HG03108 (cell line): ENCODE data around the gene HTN3.
"Not testable (repeated sequence)": the region's sequence is repeated elsewhere in the genome, so short reads cannot be mapped to it uniquely, and the experiment has no call there.

Source experiments
- ATAC-seq: cut with Tn5 transposase; IDR thresholded peaks from one replicate; pipeline ENCODE4 v1.9.1; 2021; ENCODE audit warnings: moderate library complexity; ENCODE audit not compliant: unreplicated experiment

HTN3 gene

DNA sequence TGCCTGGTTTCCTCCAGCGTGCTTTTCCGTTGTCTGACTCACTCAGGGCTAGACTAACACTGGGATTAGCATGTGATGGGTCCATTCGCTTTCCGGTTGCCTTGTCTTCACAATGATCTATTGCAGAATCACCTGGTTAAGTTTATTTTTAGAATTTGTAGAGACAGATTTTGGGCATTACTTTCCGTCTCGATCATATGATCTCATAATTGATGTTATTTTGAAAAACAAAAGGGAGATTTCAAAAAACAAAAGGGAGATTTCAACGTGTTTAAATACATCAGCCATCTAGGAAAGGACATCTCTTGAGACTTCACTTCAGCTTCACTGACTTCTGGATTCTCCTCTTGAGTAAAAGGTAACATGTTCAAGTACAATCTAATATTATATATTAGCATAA, at the start of gene HTN3:
HTN3 (plus strand) TSS at position 301 of the 400 bp plus-strand sequence. CDS start 2,282 bp downstream, outside the sequence.
- ATAC-seq: not testable (repeated sequence)

DNA sequence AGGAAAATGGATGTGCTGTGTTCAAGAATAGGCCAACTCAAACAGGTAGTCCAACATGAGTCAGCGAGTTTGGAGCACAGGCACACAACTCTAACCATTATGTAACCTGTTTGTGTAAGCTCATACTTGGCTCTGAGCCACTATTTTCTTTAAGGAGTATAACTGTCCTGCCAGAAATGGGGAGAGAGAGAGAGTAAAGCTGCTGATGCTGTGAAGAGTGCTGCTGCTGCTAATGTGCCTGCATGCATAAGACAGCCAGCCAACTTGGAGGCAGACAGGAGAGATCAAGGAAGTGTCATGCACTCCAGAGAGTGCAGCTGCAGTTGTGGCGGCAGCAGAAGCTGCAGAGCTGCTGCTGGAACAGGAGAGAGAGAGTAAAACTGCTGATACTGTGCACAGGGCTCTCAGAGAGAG, 44.2 kb upstream of the HTN3 start:
- ATAC-seq: no peak

DNA sequence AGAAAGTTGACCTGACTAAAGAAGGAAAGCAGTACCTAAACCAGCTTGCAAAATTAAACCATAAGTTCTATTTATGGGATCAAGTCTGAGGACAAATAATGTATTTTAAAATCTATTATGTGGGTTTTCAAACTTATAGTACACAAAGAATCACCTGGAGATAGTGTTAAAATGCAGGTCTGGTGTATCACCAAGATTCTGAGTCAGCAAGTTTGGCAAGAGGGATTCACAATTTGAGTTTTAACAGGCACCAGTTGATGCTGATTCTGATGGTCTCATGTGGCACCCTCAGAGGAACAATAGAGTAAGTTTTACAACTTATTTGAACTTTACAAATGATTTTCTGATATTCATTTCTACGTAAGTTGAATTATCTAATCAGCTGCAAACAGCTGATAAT, 41.6 kb upstream of the HTN3 start:
- no peak for ATAC-seq

DNA sequence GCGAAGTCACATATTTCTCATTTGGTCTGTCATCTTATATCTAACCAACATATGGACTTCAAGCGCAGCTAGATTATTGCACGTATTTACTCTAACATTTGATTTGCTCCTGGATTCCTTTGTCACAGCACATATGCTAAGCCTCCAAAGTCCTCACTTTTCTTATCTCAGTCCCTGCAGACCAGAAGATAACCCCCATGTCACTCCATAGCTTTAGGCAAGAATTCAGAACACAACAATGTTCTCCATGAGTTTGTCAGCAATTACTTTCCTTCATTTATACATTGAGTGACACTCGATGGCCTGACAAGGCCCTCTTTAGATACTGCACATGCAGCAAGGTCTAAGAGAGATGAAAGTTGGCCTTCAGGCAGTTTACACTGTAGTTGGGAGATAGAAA, 37.2 kb upstream of the HTN3 start:
- ATAC-seq: no peak

DNA sequence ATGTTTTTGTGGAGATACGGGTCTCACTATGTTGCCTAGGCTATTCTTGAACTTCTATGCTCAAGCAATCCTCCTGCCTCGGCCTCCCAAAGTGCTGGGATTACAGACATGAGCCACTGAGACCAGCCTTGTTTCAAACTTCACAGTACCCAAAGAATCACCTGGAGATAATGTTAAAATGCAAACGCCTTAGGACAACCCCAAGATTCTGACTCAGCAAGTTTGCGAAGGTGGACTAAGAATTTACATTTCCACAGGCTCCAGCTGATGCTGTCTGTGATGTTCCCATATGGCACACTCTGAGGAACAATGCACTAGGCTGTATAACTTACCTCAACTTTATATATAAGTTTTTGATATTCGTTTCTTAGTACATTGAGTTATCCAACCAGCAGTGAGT, 33.5 kb upstream of the HTN3 start:
- ATAC-seq: no peak

DNA sequence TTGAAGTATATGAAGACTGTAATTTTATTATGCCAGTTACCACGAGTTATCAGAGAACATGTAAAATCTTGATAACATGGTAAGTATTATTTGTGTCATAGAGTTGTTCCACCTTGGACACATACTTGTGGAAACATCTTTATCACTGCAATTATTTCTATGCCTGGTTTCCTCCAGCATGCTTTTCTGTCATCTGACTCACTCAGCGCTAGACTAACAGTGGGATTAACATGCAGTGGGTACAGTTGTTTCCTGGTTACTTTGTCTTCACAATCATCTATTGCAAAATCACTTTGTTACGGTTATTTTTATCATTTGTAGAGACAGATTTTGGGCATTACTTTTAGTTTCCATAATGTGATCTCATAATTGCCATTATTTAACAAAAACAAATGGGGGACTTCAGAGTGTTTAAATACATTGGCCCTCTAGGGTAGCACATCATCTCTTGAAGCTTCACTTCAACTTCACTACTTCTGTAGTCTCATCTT, 32.7 kb upstream of the HTN3 start, which contains the start of gene STATH:
STATH (plus strand) TSS at position 441 of the 491 bp plus-strand sequence. CDS start 2,472 bp downstream, outside the sequence.
- no peak for ATAC-seq

DNA sequence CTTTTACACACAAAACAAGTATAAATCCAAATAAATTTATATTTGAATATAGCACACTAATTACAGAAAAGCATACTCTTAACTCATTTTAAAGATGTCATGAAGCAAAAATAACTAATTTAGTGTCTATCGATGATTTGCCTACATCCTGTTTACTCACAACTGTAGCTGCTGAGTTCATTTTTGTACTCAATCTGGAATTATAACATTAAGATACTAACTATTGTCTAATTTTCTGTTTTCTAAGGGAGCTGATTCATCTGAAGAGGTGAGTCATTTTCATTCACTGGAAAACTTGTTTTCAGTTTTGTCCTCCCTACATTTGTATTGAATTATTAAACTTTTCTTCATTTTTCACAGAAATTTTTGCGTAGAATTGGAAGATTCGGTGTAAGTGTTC, 28.8 kb upstream of the HTN3 start:
- no peak for ATAC-seq

DNA sequence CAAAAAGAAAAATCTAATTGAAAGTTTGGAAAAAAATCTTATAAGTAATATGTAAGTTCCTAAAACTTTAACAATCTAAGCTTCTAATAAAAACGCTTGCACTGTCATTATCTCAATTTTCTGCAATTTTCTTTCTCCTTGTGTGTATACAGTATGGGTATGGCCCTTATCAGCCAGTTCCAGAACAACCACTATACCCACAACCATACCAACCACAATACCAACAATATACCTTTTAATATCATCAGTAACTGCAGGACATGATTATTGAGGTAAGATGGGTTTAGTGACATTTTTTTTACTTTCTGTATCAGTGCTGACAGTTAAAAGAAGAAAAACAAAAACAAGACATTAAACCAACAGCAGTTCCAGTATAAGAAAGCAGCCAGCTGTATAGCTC, 27.5 kb upstream of the HTN3 start:
- no peak for ATAC-seq

DNA sequence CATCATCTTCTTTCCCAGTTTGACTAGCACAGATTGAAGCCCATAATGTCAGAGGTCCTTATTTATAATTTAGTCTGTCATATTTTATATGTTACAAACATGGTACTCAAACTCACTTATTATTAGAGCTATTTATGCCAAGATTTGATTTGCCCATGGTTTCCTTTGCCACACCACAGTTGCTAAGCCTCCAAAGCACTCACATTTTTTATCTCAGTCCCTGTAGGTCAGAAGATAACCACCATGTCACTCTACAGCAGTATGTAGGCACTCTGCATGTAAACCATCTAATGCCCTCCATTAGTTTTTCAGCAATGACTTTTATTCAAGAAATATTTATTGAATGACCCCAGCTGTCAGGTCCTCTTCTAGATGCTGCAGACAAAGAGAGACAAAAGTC, 25.8 kb upstream of the HTN3 start:
- no peak for ATAC-seq

DNA sequence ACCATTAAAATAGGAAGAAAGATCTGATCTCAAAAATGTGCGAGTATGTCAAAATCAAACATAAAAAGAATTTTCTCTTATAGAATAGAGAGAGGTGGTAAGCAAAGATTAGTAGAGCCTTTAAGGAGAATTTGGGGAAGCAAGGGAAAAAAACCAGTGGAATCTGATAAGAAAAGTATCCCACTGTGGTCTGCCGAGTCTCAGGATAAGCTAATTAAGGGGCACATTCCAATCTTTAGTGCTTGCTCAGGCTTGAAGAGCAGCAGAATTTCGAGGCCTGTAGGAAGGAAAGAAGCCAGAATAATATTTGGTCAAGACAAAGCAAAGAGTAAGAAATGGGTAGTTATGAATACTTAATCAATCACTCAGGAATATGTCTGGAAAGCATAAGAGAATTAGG, 19.5 kb upstream of the HTN3 start:
- no peak for ATAC-seq

DNA sequence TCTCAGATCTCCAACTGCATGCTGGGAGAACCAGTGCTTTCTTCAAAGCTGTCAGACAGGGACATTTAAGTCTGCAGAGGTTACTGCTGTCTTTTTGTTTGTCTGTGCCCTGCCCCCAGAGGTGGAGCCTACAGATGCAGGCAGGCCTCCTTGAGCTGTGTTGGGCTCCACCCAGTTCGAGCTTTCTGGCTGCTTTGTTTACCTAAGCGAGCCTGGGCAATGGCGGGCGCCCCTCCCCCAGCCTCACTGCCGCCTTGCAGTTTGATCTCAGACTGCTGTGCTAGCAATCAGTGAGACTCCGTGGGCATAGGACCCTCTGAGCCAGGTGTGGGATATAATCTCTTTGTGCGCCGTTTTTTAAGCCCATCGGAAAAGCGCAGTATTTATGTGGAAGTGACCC, 9.3 kb upstream of the HTN3 start:
- not testable (repeated sequence) for ATAC-seq

DNA sequence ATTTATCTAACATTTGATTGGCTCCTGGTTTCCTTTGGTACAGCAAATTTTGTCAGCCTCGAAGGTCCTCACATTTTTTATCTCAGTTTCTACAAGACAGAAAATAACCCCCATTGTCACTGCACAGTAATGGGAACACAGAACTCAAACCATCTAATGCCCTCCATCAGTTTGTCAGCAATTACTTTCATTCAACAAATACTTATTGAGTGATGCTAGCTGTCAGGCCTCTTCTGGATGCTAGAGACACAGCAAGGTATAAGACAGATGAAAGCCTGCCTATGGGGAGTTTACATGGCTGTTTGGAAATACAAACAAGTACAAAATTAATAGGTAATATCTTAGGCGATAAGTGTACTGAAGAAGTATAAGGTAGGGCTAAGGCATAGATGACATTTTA, 5.0 kb upstream of the HTN3 start:
- ATAC-seq: no peak

DNA sequence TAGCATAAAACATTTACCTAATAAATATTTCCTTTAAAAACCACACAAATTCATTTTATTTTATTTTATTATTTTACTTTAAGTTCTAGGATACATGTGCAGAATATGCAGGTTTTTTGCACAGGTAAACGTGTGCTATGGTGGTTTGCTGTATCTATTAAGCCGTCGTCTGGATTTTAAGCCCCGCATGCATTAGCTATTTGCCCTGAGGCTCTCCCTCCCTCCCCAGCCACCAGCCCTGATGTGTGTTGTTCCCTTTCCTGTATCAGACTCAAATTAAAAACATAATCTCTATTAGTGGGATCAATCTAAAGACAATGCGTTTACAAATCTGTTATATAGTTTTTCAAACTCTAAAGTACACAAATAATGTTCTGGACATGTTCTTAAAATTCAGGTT, 1.2 kb upstream of the HTN3 start:
- no peak for ATAC-seq

DNA sequence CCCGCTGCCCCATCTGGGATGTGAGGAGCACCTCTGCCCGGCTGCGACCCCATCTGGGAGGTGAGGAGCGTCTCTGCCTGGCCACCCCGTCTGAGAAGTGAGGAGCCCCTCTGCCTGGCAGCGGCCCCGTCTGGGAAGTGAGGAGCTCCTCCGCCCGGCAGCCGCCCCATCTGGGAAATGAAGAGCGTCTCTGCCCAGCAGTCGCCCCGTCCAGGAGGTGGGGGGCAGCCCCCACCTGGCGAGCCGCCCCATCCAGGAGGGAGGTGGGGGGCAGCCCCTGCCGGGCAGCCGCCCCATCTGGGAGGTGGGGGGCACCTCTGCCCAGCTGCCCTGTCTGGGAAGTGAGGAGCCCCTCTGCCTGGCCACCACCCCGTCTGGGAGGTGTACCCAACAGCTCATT, 9.3 kb downstream of the HTN3 start:
- not testable (repeated sequence) for ATAC-seq

DNA sequence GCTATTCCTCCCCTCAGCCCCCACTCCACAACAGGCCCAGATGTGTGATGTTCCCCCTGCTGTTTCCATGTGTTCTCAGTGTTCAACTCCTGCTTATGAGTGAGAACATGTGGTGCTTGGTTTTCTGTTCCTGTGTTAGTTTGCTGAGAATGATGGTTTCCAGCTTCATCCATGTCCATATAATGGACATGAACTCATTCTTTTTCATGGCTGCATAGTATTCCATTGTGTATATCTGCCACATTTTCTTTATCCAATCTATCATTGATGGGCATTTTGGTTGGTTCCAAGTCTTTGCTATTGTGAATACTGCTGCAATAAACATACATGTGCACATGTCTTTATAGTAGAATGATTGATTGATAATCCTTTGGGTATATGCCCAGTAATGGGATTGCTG, 11.7 kb downstream of the HTN3 start:
- ATAC-seq: not testable (repeated sequence)

DNA sequence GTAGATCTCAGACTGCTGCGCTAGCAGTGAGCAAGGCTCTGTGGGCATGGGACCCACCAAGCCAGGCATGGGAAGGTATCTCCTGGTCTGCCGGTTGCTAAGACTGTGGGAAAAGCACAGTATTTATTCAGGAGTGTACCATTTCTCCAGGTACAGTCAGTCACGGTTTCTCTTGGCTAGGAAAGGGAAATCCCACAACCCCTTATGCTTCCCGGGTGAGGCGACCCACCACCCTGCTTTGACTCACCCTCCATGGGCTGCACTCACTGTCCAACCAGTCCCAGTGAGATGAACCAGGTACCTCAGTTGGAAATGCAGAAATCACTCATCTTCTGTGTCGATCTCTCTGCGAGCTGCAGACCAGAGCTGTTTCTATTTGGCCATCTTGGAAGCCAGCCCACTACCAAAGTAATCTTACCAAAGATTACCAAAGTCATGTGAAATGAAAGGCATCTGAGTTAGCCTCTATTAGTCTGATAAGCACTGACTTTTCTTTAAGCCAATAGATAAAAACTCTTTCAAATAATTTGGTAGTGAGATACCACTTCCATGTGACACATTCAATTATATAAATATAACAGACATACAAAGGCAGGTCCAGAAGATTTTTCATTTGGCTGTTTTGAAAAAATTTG, 13.5 kb downstream of the HTN3 start:
- no peak for ATAC-seq

DNA sequence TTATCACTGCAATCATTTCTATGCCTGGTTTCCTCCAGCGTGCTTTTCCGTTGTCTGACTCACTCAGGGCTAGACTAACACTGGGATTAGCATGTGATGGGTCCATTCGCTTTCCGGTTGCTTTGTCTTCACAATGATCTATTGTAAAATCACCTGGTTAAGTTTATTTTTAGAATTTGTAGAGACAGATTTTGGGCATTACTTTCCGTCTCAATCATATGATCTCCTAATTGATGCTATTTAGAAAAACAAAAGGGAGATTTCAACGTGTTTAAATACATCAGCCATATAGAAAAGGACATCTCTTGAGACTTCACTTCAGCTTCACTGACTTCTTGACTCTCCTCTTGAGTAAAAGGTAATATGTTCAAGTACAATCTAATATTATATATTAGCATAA, 21.9 kb downstream of the HTN3 start, which contains the start of gene HTN1:
HTN1 (plus strand) TSS at position 301 of the 400 bp plus-strand sequence. CDS start 2,639 bp downstream, outside the sequence.
- not testable (repeated sequence) for ATAC-seq

DNA sequence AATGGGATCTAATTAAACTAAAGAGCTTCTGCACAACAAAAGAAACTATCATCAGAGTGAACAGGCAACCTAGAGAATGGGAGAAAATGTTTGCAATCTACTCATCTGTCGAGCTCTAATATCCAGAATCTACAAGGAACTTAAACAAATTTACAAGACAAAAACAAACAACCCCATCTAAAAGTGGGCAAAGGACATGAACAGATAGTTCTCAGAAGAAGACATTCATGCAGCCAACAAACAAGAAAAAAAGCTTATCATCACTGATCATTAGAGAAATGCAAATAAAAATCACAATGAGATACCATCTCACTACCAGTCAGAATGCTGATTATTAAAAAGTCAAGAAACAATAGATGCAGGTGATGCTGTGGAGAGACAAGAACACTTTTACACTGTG, 28.3 kb downstream of the HTN3 start:
- not testable (repeated sequence) for ATAC-seq

DNA sequence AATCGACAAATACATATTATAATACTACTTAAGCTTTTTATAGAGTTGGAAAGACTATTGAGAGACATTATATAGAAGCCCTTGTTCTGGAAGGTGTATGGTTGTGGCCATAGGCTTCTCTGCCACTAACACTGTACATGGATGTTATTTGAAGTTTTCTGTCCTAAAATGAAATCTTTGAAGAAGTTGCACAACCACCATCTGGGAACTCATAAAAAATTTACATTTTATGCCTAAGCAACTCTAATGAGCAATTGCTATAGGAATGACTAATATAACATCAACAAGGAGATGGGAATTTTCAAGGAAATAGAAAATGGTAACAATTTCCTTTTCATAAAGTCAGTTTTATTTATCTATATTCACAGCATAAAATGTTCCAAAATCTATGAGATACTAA, 29.4 kb downstream of the HTN3 start:
- ATAC-seq: no peak

DNA sequence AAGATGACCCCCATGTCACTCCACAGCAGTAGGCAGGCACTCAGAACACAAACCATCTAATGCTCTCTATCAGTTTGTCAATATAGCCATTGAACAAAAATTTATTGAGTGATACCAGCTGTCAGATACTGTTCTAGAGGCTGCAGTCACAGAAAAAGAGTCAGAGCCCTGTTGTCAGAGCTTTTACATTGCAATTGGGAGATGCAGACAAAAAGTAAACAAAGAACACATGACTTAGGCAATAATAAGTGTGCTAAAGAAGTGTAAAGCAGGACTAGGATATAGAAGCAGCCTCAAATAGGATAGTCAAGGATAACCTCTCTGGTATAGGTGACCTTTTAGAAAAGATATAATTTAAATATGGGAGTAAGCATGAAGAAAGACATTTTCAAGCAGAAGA, 30.9 kb downstream of the HTN3 start:
- ATAC-seq: no peak

DNA sequence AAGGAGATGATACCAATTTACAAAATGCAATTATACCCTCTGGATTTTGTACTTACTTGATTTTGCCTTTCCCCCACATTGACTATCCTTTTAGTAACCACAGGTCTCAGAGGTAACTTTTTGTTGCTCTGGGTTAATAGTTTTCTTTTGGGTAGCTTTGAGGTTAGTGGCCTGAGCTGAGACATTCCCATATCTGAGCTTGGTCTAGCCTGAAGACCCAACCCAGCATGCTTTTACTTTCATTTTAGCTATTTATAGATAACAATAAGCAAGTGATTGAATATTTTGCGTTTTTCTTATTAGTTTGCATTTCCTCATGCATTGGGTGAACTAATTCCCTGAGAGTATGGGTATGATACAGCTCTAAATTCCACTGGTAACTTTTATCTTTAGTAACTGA, 33.7 kb downstream of the HTN3 start:
- peak; percentile 85 for ATAC-seq

DNA sequence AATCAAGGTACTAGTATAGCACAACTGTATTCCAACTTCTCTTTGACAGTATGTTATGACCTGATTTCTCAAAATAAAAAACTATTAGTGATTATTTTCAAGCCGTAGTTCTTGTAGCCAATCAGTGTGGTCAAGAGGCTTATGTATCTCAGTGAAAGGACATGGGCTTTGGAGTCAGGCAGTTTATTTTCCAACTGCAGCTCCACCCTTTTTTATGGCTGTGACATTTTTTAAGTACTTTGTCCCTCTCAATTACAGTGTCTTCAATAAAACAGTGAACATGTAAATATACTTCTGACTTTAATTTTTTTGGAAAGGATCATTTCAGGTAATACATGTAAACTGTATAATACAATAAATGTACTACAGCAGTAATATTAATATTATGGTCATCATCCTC, 51.9 kb downstream of the HTN3 start:
- no peak for ATAC-seq
